GM19099 (cell line): ENCODE measurements around the gene RIPPLY3.

Experiments
- POLR2A ChIP-seq: IDR thresholded peaks from 3 replicates; pipeline ENCODE4 v1.6.1; 2011; ENCODE audit warnings: low read depth; ENCODE audit not compliant: insufficient read length; ENCODE audit errors: extremely low read depth

RIPPLY3 gene

DNA sequence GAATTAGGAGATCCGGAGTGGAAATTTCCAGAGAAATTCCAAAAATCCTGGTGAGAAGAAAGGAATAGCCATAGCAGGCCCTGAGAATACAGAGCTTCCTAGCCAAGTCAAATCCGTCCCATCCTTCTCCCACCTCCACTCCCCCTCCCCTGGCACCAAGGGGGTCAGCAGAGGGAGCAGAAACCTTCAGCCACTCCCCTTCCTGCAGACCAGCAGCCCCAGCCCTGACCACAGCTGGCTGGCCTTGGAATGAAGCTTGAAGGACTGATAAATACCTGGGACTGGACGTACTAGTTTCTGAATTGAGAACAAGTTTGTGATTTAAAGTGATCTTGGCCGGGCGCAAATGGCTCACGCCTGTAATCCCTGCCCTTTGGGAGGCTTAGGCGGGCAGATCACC, 13.8 kb upstream of the RIPPLY3 start:
- TF ChIP-seq POLR2A: no peak

DNA sequence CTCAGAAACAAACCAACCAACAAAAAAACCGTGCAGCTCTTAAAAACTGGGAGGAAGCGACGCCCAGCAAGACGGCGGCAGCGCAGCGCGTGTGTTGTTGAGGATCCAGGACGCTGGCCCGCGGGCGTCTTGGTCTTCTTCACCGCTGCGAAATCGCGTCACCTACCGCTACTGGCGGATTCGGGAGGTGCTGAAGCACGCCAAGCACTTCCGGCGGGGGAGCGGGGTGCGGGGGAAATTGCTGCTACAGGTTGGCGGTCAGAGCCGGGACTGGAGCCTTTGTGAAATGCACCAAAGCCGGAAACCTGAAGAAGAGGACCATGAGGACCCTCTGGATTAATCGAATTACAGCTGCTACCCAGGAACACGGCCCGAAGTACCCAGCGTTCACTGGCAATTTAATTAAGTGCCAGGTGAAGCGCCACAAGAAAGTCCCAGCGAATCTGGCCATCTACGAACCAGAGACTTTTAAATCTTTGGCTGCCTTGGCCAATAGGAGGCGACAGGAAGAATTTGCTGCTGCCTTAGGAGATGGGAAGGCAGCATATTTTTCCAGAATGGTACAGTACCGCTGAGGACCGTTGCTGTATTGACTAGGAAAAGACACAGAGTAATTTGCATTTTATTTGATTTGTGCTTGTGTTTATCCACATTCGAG, 11.9 kb upstream of the RIPPLY3 start:
- no peak for TF ChIP-seq POLR2A

GRCh38 chr21:36999131-36999898, 7.2 kb upstream of the RIPPLY3 start:
- TF ChIP-seq POLR2A: no peak

- TF ChIP-seq POLR2A: no peak
Observed at GRCh38 chr21:37000381-37000780, 6.1 kb upstream of the RIPPLY3 start.

DNA sequence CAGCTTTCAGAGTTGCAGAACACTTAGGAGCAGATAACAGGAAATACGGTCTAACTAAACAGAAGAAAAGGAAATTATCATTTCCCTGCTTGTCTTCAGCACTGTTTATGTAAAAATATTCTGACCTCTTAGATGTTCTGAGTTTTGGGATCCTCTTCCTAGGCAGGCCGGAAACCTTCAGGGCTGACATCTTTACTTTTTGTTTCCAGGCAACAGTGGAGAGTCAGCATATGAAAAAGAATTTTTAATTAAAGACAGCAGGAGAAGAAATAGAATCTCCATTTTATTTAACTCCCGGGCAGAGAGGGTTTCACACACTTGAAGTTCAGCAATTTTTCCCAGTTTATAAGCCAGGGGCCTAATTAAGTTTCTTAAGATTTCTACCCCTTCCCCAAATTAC, 5.1 kb upstream of the RIPPLY3 start:
- TF ChIP-seq POLR2A: no peak

DNA sequence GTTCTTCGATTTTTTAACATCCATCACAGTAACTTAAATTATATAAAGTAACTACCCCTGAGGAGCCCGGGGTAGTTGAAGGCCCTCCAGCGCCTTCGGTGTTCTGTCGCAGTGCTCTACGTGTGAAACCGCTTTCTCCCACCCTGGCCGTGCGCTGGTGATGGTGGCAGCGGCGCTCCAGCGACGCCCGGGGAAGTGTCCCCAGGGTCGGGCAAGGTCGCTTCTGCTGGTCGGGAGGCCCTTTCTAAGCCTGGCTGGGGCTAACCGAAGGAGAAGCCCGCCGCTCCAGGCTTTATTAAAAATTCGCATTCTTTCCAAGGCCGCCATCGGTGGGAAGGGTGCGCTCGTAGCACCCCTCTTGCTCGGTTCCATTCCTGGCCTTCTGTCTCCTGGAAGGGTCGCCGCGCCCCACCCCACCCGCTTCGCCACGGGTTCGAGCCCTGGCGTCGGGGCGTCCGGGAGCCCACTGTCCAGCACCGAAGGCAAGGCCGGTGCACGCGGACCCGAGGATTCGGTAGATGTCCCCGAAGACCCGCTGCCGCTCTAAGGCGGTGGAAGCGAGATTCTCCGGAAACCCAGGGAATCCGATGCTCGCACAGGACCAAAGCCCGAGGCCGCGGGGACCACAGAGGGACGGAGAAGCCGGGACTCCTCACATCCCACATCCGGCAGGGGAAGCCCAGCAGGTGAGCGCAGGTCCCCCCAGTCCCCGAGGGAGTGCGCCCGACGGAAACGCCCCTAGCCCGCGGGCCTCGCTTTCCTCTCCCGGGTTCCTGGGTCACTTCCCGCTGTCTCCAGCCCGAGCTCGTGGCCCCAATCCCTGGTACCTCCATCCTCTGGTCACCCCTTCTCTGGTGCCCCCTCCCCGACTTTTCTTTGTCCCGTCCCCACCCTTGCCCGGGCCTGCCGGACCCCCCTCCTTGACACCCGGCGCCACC, 685 bp upstream of the RIPPLY3 start:
- no peak for TF ChIP-seq POLR2A

- no peak for TF ChIP-seq POLR2A
Observed at GRCh38 chr21:37008724-37009123, 2.2 kb downstream of the RIPPLY3 start.

DNA sequence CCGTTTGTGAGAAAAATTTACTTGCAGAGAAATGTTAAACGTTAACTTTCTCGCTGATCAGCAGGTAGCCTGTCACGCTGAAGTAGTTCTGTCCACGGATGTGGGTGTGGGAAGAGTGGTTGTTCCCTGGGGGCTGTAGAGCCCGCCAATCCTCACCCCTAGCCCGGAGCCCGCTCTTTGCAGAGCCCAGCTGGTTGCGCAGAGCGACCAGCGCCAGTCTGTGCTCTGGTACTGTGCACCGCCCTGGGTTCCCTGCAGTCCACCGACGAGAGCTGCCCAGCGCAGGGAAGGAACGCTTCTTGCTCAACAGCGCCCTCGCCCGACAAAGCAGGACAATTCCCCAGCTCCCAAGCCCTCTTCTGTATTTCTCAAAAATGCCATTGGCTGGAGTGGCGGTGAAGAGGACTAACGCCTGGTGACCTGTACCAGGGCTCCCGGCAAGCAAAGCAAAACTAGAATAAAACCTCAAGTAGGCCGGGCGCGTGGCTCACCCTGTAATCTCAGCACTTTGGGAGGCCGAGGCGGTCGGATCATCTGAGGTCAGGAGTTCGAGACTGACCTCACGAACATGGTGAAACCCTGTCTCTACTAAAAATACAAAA, 3.3 kb downstream of the RIPPLY3 start:
- TF ChIP-seq POLR2A: no peak

- TF ChIP-seq POLR2A: no peak
Observed at GRCh38 chr21:37017951-37018679, 11.6 kb downstream of the RIPPLY3 start.

DNA sequence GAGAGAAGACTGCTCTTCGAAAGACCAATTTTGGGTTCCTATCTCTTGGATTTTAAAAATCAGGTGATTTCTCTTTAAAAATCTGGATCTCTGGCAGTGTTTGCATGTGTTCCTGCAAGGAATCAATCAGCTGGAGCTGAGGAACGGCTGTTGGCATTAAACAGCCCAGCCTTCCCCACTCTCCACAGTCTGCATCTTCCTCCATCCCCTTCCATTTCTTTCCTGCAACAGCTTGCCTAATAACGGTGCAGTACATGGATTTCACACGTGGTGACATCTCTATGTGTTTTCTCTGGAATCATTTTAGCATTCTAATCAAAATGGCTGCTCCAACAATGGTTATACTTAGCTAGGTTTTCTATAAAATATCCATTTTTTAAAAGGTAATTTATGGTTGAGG, 20.0 kb downstream of the RIPPLY3 start:
- no peak for TF ChIP-seq POLR2A

- no peak for TF ChIP-seq POLR2A
Observed at GRCh38 chr21:37028570-37028969, 22.1 kb downstream of the RIPPLY3 start.

GRCh38 chr21:37030864-37031263, 24.4 kb downstream of the RIPPLY3 start:
- no peak for TF ChIP-seq POLR2A

DNA sequence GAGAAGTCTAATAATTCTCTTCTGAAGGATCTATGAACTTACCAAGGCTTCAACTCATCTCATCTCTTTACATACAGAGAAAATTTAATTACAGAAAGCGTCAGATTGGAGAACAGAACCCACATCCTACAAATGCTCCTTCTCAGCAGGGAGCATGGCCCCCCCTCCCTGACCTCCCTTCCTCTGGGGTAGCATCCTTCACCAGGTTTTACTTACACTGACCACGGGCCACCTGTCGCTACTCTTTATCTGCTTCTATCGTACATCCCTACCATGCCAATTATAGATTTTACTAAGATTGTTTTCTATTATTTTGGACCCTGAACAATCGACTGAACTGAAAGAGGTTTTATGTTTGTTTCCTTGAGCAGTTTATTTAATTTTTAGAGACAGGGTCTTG, 25.8 kb downstream of the RIPPLY3 start:
- no peak for TF ChIP-seq POLR2A

- no peak for TF ChIP-seq POLR2A
Observed at GRCh38 chr21:37032877-37033471, 26.5 kb downstream of the RIPPLY3 start.
